RPMI7951 (cell line): ENCODE data around the gene TTLL4. TPM values are rescaled to one million over a fixed set of nuclear protein-coding genes. Genes with fewer than 3 reads are reported as not detected.

ENCODE experiments used
- DNase-seq: peaks from one replicate; pipeline ENCODE4 v3.0.0-alpha.2; 2012; ENCODE audit warnings: low read depth
- total RNA-seq: library from RNA; depleted of rRNA; stranded (reverse); fragments of >200 nt; shearing (Covaris generic); gene quantifications from 2 replicates; pipeline ENCODE4 v1.2.3, GENCODE V29; 2014; rRNA removed

Gene TTLL4
- total RNA-seq, 1 experiment from 2014 or later = 28.7 TPM

- peak; percentile 63 for DNase-seq
Observed at GRCh38 chr2:218781691-218782527, 71.3 kb downstream of the TTLL4 start, which contains the start of gene CYP27A1. CYP27A1 (plus strand) TSS chr2:218782147; CDS start chr2:218782183, 36 bp downstream.

GRCh38 chr2:218782528-218782844 is 71.9 kb downstream of the TTLL4 start:
- DNase-seq = peak; percentile 25

DNA sequence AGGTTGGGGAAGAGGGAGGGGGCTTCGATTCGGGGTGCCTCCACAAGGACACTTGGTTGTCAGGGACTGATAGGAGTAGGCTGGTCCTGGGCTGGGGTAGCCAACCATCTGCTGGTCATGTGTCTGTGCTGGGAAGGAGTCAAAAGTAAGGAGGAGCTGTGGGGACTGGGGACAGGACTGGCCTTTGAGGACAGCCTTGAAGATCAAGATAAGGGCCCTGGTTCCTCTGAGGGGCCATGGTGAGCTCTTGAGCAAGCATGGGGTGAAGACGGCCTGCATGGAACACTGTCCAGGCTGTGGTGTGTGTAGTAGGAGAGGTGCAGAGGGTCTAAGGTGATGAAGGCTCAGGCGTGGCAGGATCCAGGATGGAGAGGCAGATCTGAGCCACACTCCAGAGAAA is 73.1 kb downstream of the TTLL4 start:
- no peak for DNase-seq

DNA sequence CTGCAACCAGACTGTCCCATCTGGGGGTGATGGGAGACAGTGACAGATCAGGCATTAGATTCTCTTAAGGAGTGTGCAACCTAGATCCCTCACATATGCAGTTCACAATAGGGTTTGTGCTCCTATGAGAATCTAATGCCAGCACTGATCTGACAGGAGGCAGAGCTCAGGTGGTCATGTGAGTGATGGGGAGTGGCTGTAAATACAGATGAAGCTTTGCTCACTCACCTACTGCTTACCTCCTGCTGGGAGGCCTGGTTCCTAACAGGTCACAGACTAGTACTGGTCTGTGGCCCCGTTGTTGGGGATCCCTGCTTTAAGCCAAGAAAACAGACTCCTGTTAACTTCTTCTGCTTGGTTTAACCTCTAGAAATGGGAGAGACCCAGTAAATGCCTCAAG is 74.5 kb downstream of the TTLL4 start:
- no peak for DNase-seq

DNA sequence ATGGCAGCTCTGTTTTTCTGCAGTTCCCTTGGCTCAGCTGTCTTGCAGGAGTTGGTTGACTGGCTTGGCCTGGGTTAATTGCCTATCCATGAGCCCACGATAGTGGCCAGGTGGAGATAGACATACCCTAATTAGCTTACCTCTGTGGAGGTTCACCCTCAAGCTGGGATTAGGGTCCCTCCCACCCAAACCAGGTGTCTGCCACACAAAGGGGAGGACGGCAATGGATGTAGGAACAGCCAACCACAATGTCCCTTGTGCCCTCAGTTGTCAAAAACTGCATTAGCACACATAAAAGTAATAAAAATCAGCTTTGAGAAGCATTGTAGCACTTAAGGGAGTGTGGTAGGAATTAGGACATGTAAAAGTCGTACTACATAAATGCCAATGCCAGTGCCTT is 75.5 kb downstream of the TTLL4 start:
- no peak for DNase-seq

- no peak for DNase-seq
Observed at GRCh38 chr2:218788529-218789255, 78.1 kb downstream of the TTLL4 start.

GRCh38 chr2:218792433-218792832 is 81.8 kb downstream of the TTLL4 start:
- no peak for DNase-seq

DNA sequence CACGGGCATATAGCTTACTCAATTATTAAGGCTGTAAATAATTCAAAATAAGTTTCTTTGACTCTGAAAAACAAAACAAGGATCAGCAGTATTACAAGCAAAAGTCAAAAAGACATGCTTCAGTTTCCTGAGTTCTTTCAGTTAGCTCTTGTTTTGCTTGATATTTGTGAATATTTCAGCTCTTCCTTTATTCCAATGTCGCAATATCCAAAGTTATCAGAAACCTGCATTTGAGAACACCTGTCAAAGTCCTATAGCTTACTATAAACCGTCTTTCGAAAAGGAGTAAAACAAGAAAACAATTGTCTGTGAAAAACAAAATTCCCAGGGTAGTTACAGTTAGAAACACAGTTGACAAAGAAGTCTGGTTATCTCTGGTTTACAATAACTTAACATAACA is 86.1 kb downstream of the TTLL4 start:
- no peak for DNase-seq

DNA sequence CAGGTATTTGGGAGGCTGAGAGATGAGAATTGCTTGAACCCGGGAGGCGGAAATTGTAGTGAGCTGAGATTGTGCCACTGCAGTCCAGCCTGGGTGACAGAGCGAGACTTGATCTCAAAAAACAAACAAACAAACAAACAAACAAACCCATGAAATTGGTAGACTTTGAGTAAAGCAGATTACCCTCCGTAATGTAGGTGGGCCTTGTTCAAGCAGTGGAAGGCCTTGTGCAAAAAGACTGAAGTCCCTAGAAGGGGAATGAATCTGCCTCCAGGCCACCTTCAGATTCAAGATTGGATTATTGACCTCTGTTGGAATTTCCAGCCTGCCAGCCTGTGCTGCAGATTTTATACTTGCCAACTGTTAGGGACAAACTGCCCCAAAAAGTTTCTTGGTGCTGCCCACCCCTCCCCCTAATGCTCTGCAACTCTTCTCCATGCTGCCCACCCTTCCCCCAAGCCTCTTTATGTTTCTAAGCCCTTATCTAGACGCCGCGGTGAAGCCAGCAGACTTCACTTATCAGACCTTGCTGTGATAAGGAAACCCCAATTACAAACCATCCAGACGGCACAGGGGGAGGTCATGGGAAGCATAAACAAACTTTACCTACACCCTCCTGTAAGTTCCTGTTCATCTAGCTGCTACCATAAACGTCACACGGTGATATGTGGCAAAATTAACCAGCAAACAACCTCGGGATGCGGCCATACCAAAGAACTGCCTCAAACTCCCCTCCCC is 88.3 kb downstream of the TTLL4 start:
- no peak for DNase-seq

DNA sequence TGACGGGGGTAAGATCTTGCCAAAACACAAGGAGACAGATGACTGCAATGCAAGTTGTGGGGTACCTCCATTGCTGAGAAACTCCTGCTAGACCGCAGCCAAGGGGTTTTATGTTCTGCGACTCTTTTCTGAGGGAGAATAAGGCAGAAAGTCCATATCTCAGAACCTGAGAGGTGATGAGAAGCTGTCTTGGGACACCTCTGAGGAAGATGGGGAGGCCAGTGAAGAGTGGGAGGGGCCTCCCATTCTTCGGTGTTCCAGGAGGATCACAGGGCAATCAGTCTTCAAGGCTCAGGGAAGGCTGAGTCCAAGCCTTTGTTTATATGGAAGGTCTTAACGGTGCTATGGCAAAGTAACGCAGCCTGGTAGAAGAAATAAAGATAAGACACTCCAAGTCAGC is 89.4 kb downstream of the TTLL4 start:
- DNase-seq = no peak

DNA sequence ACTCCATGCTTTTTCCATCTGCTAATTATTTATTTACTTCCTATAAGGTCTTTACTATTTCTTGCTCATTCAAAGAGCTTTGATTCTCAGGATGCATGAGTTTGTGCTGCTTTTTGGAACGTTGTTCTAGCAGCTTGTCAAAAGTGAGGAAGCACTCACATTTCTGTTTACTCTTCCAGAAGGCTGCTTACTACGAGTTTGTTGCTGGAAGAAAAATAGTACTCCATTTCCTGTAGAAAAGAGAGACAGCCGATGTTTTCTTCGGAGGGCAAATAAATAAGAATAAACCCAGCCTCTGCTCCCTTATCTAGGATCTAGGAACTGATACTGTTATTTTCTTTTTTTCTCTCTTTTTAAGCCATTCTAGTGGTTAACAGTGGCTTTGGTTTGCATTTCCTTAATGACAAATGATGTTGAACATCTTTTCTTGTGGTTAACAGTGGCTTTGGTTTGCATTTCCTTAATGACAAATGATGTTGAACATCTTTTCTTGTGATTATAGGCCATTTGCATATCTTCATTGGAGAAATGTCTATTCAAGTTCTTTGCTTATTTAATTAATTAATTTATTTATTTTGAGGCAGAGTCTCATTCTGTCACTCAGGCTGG is 91.9 kb downstream of the TTLL4 start:
- DNase-seq = no peak

DNA sequence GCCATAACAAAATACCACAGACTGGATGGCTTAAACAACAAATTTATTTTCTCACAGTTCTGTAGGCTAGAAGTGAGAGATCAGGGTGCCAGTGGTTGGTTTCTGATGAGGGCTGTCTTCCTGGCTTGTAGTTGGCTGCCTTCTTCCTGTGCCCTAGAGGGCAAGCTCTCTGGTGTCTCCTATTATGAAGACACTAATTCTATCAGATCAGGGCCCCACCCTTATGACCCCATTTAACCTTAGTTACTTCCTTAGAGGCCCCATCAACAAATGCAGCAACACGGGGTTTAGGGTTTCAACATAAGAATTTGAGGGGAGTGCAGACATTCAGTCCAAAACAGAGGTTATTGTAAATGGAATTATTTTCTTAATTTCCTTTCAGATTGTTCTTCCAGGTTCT is 94.2 kb downstream of the TTLL4 start:
- DNase-seq = no peak

Other genes starting within 250 kb of the TTLL4 start
- 12.0 and 12.3 TPM in 2 replicates for gene USP37, start 142.5 kb upstream of the TTLL4 start, total RNA-seq
- 90.0 and 100 TPM in 2 replicates for gene CNOT9, start 142.0 kb upstream of the TTLL4 start, total RNA-seq
- 8.5 and 10.2 TPM in 2 replicates for gene PLCD4, start 102.9 kb upstream of the TTLL4 start, total RNA-seq
- gene ZNF142, start 51.2 kb upstream of the TTLL4 start, total RNA-seq = 11.3 and 13.6 TPM in 2 replicates
- 47.0 and 49.8 TPM in 2 replicates for gene BCS1L, start 51.2 kb upstream of the TTLL4 start, total RNA-seq
- gene RNF25, start 38.8 kb upstream of the TTLL4 start, total RNA-seq = 37.5 and 45.5 TPM in 2 replicates
- 15.6 and 20.7 TPM in 2 replicates for gene STK36, start 38.7 kb upstream of the TTLL4 start, total RNA-seq
- gene CYP27A1, start 71.3 kb downstream of the TTLL4 start, total RNA-seq = 19.9 and 20.5 TPM in 2 replicates
- not detected in 2 replicates for gene PRKAG3, start 121.0 kb downstream of the TTLL4 start, total RNA-seq
- 3.4 and 4.2 TPM in 2 replicates for gene WNT6, start 149.0 kb downstream of the TTLL4 start, total RNA-seq
- 0.72 and 1.4 TPM in 2 replicates for gene WNT10A, start 170.0 kb downstream of the TTLL4 start, total RNA-seq
- 0.12 and 0.20 TPM in 2 replicates for gene CDK5R2, start 248.8 kb downstream of the TTLL4 start, total RNA-seq